Raji (cell line): ENCODE data around the gene TMCO2.

Experiments used
- POLR2A ChIP-seq: IDR thresholded peaks from 2 replicates; pipeline ENCODE4 v1.6.1; 2011; ENCODE audit warnings: low read depth, low read length, control low read depth; ENCODE audit not compliant: insufficient read depth

The TMCO2 gene

DNA sequence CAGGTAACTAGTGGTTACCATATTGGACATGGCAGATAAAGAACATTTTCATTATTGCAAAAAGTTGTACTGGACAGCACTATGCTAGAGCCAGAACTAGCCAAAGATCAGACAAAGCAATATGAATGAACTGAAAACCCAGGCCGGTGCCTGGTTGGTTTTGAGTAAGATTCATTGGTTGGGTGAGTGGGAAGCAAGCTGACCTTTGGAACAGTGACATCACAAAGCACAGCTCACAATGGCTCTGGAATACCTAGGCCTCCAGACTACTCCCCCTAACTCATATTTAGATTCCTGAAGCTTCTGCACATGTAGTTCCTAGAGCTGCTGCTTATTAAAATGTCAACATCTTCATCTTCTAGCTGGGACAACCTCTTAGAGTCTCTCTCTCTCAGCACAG lies at the start of gene TMCO2:
TSS of gene TMCO2 (plus strand) at position 283 of the 400 bp plus-strand sequence. CDS start at position 340, 57 bp downstream.
- TF ChIP-seq POLR2A = no peak

- no peak for TF ChIP-seq POLR2A
These were observed 48.6 kb upstream of the TMCO2 start for GRCh38 chr1:40199126-40199525.

DNA sequence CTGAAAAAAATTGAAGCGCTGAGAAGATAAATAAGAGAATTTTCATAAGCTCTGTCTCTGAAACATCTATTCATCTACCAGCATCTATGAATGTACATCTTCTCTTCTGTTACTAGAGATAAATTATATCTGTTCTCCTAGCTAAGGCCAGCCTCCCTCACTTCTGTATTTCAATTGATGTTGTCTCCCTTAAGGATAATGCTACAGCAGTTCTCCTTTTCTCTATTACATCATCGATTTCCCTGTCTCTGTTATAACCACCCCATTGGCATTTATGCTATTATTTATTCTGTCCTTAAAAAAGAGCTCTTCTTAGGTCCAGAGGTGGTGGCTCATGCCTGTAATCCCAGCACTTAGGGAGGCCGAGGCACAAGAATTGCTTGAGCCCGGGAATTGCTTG lies 42.9 kb upstream of the TMCO2 start:
- TF ChIP-seq POLR2A = no peak

DNA sequence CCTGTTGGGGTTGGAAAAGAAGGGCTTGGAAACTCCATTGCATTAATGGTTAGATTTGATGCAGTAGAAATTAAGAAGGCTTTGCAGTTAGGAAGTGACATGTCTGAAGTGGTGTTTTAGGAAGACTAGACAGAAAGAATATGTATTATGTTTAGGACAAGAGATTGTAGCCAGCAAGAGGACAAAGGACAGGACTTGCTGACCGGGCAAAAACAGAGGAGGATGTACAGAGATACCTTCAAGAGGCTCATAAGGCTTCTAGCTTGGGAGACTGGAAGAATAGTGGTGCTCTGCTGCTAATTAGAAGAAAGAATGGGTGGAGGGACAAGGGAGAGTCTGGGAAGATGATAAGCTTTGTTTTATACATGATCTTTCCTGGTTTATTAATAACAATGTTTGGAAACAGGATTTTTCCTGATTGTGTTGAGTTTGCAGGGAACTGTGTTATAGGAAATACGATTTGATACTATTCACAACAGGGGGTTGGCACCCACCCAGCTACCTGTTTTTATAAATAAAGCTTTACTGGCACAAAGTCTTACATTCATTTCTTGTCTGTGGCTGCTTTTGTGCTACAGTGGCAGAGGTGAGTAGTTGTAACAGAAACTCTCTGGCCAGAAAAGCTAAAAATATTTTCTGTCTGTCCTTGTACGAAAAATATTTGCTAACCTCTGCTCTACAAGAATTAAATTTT lies 37.1 kb upstream of the TMCO2 start:
- TF ChIP-seq POLR2A = no peak

DNA sequence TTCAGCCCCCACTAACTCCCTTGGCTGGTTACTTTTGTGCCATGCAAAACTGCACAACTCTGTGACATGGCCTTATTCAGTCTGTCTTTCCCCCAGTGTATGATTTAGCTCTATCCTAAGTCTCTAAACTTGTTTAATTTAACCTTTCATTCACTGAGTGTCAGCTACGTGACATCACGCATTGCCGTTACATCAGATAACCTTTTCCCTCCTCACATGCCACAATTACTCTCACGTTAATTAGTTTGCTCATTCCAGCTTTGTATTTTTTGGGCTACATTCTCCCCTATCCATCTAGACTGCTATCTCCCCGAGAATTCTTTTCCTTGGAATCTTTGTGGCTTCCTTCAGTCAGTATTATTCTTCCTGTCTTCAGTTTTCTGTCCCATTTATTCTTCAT lies 29.4 kb upstream of the TMCO2 start:
- no peak for TF ChIP-seq POLR2A

- TF ChIP-seq POLR2A = no peak
These were observed 25.6 kb upstream of the TMCO2 start for GRCh38 chr1:40221977-40222772.

DNA sequence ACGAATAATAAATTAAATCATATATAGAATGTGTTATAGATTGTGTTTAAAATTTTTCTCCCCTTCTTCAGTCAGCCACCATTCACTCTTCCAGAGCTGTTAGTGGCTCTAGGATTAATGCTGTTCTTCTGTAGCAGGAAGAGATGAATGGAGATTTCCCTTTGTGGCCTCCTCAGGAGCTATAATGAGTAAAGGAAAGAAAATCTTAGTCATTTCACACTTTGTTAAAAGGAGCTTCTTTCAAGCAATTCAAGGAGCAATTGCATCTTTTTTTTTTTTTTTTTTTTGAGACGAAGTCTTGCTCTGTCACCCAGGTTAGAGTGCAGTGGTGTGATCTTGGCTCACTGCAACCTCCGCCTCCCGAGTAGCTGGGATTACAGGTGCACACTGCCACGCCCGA lies 23.7 kb upstream of the TMCO2 start:
- no peak for TF ChIP-seq POLR2A

GRCh38 chr1:40226192-40226591 lies 21.5 kb upstream of the TMCO2 start:
- no peak for TF ChIP-seq POLR2A

GRCh38 chr1:40232444-40232843 lies 15.3 kb upstream of the TMCO2 start:
- no peak for TF ChIP-seq POLR2A

- no peak for TF ChIP-seq POLR2A
These were observed 8.1 kb upstream of the TMCO2 start for GRCh38 chr1:40239626-40240025.

DNA sequence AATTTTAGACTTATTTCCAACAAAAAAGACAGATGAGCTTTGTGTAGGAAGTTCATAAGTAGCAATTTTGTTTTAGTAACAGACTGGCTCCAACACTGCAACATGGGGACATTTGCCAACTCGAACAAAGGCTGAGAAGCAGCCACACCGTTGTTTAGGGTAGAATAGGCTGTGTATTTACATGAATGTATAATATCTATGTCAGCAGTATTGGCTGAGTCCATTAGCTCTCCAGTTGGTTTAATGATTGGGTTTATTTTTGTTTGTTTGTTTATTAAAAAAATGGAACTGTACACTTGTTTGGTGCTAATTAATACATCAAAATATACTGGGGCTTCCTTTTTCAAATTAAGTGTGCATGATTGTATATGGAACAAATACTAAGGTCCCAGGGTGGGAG lies 7.3 kb upstream of the TMCO2 start:
- TF ChIP-seq POLR2A = no peak

DNA sequence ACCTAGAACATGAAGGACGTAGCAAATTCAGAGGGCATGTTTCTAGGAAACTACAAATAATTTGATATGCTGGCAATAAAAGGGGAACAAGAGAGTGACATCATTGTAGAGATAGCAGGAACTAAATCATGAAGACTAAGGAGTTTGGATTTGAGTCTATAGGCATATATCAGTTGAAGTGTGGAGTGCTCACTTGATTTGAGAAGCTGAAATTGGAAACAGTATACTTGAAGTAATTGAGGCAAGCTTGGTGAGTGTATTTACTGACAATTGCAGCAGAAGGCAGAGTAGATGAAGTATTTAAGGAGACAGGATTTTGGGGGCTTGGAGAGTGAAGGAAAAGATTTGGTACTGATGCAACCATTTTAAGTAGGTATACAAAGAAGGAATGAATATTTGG lies 6.4 kb upstream of the TMCO2 start:
- TF ChIP-seq POLR2A = no peak

DNA sequence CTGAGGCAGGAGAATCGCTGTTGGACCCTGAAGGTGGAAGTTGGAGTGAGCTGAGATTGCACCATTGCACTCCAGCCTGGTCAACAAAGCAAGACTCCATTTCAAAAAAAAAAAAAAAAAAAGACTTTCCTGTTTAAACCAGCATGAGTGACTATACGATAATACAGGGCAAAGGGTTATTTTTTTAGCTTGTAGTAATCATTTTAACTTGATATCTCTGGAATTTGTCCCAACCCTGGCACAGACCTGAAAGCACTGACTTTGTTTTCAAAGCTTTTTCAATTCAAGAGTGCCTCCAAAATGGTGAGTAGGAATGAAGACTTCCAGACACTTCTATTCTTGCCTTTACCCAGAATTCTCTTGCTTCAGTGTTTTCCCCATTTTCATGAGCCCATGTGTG lies 4.4 kb upstream of the TMCO2 start:
- TF ChIP-seq POLR2A = no peak

DNA sequence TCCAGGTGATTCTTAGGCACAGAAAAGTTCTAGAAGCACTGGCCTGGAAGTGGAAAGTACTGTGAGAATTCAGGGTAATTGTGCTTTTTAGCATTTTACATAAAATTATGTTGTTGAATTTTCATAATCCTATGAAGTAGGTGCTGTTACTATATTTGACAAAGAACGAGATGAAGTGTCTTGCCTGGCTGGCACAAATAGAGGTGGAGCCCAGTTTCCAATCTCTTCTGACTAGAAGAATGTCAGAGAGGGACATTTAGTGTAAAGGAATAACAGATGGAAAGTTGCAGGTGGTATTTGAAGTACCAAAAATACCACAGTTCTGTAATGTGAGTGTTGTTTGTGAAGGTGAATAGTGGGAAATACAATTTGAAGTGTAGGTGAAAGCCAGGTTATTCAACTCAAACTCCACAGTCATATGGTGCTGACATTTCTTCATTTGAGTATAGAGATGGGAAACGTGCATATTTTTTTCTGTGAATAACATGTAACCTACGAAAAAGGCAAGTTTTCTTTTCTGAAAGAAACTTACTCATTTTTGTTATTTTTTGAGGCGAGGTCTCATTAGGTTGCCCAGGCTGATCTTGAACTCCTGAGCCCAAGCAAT lies 3.5 kb upstream of the TMCO2 start:
- no peak for TF ChIP-seq POLR2A

DNA sequence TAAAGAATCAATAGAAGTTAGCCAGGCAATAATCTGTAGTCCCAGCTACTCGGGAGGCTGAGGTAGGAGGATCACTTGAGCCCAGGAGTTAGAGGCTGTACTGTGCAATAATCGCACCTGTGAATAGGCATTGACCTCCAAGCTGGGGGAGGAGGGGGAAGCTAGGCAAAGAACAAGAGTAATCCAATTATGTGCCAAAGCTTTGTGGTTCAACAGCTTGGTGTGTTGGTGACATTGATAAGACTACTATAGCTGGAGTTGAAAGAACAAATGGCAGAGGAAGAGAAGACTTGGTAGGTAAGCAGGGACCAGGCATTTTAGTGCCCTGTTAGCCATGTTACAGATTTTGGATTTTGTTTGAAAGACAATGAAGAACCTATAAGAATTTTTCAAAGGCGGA lies 2.1 kb upstream of the TMCO2 start:
- TF ChIP-seq POLR2A = no peak

- TF ChIP-seq POLR2A = no peak
These were observed 675 bp downstream of the TMCO2 start for GRCh38 chr1:40248412-40248811.
